HL-60/S4 (cell line): ENCODE data around the gene OR1L1.

ENCODE experiments used
- in situ Hi-C: fragments of 300-500 bp; cut with MboI; formaldehyde crosslinking; loops from 2 replicates; pipeline ENCODE4 v1.14.3; 2022; ENCODE audit warnings: low sequenced_read_pairs

Gene OR1L1, protein sequence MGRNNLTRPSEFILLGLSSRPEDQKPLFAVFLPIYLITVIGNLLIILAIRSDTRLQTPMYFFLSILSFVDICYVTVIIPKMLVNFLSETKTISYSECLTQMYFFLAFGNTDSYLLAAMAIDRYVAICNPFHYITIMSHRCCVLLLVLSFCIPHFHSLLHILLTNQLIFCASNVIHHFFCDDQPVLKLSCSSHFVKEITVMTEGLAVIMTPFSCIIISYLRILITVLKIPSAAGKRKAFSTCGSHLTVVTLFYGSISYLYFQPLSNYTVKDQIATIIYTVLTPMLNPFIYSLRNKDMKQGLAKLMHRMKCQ

DNA sequence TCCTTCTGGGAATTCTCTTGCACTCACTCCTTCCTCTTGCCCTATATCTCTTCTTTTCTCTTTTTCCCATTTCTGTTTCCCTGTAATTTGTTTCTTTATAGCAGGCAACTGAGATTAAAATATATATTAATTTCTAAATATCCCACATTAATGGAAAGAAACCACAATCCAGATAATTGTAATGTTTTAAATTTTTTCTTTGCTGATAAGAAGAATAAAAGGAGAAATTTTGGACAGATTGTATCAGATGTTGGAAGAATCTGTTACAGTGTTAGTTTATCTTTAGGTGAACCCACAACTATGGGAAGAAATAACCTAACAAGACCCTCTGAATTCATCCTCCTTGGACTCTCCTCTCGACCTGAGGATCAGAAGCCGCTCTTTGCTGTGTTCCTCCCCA, at the start of gene OR1L1:
TSS of gene OR1L1 (plus strand) at position 301 of the 400 bp plus-strand sequence. CDS start at position 301, 0 bp downstream.
- in situ Hi-C loops, result no loop called here

DNA sequence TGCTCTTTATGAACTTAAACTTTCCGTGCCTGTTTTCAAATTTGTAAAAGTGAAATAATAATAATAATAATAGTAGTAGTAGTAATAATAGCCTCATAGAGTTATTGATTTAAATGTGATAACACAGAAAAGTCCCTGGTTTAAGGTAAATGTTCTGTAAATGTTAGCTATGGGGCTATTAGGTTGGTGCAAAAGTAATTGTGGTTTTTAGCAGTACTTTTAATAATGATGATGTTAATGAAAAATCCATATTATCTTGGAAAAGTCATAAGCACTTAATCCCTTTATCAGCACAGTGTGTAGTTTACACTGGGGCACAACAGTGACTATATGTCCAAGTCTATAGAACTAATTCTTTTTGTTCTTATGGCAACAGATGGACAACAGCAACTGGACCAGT, 47.2 kb upstream of the OR1L1 start, which contains the start of gene OR1Q1:
TSS of gene OR1Q1 (plus strand) at position 377 of the 400 bp plus-strand sequence. CDS start at position 377, 0 bp downstream.
- in situ Hi-C loops, result no loop called here

DNA sequence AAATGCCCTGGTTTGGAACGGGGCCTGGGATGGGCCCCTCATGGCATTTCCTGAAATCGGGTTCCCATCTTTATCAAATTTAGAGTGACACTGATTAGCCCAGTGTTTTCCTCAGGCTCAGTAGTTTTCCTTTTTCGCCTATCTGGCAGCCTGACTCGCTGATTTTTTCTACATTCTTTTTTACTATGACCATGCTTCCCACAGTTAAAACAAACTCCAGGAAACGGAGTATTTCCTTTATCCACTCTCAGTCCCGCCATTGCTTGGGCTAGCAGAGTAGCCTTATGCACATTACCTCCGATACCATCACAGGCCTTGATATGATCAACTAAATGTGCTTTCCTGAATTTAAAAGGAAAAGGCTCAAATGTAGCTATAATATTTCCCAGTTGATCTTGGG, 41.5 kb upstream of the OR1L1 start:
- in situ Hi-C loops, result no loop called here

DNA sequence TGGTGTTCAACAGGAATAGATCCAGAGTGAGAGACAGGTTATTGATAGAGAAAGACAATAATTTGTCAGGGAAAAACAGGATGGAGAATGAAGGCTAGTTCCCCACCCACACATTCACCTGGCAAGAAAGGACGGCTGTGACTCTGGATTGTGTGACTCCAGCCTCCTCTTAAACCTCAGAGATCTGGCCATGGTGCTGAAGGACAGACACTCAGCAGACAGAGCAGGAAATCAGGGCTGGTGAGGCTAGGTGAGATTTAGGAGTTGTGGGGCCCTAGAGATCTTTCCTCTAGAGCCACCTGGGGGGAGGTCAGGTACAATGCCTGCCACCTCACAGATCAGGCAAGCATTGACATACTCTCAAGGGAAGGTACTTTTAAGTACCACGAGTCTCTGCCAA, 19.3 kb upstream of the OR1L1 start:
- in situ Hi-C loops, result no loop called here

DNA sequence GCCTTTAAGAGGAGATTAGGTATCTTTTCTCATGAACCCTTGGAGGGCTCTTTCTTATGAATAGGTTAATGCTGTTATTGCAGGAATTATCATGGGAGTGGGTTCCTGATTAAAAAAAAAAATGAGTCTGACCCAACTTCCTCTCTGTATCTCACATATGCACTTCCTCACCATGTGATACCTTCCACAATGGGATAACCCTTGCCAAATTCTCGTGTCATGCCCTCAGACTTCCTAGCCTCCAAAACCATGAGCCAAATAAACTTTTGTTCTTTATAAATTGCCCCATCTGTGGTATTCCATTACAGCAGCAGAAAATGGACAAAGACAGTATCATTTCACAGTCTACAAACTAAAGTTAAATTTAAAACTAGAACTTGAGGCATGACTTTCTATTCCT, 5.1 kb upstream of the OR1L1 start:
- in situ Hi-C loops, result no loop called here

DNA sequence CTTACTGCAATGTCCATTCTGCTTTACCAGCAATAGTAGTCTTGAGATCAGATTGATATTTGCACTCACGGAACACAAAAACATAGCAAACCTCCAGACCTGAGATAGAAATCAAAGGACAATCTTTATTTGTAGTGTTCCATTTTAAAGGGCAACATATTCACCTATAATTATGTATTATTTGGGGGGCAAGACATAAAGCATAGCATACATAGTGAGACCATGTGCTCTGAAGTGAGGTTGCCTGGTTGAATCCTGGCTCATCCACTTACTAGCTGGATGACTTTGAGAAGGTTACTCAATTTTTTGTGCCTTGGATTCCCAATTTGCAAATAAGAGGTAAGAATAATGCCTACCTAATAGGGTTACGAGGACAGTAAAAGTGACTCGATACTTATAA, 4.0 kb upstream of the OR1L1 start, which contains the start of gene OR1B1:
TSS of gene OR1B1 (minus strand) at position 101 of the 400 bp plus-strand sequence.
- in situ Hi-C loops, result no loop called here

DNA sequence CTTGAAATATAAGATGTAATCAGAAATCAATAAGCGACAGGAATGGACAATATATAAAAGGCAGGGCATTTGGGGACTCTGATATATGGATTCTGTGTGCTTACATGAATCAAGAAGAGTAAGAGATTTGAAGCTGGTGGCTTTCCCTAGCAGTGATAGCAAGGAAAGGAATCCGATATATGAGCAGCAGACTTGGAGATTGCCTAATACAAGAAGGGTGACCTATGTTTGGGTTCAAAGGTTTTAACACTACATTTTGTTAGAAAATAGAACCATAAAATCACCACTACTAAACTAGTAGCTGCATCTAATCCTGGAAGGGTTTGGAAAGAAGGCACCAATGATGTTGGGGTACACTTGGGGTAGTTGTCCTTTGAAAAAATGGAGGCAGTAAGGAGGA, 11.0 kb downstream of the OR1L1 start:
- in situ Hi-C loops, result no loop called here

DNA sequence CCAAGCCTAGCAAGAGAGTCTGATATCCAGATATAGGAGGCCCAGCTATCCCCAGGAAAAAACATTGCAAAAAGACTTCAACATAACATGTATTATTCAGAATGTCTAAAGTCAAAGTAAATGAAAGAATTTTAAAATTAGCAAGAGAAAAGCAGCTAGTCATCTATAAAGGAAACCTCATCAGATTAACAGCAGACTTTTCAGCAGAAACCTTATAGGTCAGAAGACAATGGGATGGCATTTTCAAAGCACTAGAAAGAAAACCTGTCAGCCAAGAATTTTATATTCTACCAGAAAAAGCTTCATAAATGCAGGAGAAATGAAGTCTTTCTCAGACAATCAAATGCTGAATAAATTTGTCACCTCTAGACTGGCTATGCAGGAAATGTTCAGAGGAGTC, 23.3 kb downstream of the OR1L1 start:
- in situ Hi-C loops, result no loop called here

DNA sequence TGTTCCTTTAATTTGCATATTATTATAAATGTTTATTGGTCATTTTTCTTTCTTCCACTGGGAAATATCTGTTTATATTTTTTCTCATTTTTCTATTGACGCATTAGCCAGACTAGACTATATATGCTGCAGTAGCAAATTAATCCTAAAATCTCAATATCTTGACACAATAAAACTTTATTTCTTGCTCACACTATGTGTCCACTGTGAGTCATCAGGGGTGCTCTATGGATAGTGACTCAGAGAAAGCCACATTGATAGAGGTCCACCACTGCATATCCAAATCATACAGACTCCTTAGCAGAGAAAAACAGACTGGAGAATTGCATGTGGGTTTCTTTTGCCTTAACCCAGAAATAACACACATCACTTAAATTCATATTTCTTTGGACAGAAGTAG, 34.2 kb downstream of the OR1L1 start:
- in situ Hi-C loops, result no loop called here
